ENCODE data around the gene CCDC182.

Gene CCDC182

DNA sequence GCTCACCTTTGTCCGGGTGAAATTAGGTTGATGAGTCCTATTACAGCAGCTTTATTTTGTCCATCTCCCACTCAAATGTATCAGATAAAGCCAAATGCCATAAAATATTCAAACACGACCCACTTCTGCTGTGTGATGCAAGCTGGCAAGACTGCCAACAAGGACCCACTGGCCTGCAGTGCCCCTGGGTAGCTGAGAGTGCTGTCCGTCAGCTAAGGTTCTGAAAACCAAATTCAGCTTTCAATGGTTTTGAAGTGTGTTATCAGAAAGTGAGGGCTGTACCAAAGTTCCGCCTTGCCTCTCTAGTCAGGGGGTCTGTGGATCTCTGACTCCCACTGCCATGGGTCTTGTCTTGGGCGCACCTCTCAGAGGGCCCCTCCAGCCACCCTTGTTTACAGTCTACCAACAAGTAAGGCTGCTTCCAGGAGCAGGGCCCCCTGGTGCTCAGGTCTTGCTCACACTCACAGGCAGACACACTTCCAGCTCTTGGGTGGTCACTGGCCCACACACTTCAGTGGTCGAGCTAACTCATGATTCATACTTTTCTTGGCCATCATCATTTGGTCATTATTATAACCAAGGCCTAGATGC is 10.5 kb upstream of the CCDC182 start:
- DNase-seq, result no peak

DNA sequence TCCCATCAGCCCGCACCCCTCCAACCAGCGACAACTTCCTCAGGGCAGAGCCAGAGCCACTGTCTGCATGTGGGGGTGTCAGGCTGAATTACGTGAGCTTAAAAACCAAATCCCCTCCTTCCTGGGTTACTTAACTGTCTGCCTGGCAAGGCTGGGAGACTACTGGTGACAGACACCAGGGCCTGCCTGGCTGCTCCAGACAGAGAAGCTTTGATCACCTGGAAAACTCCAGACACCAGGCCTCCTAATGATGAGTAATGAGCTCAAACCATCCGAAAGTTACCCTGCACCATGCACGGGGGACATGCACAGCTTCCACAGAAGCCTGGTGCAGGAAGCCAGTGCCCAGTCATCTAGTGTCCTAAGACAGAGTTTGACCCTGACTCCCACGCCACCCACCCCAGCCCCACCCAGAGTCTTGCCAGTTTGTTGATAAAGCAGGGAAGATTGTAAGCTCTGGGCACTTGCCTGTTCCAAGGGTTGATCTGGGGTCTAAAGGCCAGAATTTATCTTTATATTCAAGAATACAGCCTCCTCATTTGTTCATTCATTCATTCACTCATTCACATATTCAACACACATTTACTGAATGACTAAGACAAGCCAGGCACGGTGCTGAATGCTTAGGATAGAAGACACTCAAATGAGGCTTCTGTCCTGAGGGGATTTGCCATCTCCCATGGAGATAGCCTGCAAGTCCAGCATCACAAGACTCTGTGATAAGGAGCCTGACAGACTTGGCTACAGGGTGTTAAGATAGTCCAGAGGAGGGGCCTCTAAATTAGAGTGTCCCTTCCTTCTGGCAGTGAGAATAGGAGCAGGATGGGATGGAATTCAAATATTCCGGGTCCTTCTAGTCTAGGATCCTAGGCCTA is 7.2 kb upstream of the CCDC182 start:
- no peak for DNase-seq

DNA sequence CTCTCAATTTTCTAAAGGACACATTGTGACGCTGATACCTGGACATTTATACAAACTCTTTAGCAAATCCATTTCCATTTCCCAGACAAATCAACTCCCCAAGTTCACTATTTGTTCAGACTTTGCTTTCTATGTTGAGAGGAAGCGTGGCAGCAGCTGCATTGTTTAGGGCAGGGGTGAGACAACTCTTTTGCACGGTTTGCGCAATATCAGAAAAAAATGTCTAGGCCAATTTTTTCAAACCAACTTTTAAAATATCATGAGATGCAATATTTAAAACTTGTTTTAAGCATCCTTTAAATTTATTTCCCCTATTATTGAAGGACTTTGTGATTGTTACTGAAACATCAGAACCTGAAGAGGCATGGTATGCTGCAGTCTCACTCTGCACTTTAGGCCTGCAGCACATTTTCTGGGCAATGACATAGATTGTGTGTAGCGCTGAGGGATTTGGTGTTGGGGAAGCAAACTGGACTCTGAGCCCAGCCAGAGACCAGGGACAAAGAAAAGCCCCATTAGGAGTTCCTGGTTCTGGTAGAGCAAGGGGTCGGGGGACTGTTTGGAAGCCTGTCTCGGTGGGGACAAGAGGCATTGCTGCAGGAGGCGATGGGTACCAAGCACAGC is 6.4 kb upstream of the CCDC182 start:
- DNase-seq, result no peak

DNA sequence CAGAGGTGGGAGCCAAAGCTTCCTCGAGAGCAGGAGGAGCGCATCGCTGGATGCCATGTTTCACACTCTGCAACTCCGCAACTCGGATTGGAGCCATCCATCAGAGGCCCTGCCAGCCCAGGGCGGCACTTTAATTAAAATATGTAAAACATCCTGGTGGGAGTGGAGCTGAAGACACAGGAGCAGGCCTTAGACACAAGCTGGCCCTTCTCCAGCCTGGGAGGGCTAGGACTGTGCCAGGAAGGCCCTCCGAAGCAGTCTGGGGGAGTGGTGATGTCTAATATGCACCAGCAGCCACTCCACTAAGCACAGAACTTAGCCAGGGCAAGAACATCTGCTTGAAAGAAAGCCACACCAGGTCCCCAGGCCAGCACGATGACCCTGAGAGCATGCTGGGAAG is 5.8 kb upstream of the CCDC182 start:
- DNase-seq, result no peak

DNA sequence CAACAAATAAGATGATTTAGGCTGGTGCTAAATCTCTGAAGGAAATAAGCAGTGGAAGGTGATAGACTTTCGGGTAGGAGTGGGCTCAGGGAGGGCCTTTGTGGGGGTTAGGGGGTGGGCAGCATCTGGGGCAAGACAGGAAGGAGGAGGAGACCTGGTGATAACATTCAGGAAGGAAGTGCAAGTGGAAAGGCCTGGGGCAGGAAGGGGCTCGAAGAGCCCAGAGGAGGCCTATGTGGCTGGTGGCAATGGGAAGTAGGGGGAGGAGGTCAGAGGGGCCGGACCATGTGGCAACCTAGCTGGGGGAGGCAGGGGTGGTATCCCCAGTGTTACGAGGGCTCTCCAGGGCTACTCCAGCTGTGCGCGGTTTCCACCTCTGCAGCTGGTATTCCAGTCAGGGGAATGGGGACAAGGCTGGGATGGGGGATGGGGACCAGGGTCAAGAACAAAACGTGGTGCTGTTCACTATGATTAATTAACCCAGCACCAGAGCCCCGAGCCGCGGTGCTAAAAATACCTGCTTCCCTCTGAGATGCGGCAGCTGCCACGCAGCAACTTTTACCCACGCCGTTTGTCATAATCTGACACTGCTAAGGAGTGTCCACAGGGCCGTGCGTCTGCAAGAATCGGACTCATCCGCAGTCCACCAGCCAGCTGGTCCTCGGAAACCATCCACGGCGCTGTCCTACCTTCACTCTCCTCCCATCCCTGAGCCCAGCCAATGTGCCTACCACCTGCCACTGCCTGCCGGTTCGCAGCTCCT is 5.2 kb upstream of the CCDC182 start:
- no peak for DNase-seq

DNA sequence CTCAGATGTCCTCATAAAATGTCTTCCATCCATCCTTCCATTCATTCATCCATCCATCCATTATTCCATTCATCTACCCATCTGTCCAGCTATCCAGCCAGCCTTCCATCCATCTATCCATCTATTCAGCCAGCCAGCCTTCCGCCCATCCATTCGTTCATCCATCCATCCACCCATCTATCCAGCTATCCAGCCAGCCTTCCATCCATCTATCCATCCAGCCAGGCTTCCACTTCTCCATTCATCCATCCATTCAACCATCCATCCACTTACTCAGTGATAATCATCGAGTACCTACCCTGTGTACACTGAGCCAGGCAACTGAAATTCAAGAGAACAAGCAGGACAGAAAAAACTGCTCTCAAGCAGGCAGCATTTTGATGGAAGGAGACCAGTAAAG is 4.6 kb upstream of the CCDC182 start:
- DNase-seq, result no peak

DNA sequence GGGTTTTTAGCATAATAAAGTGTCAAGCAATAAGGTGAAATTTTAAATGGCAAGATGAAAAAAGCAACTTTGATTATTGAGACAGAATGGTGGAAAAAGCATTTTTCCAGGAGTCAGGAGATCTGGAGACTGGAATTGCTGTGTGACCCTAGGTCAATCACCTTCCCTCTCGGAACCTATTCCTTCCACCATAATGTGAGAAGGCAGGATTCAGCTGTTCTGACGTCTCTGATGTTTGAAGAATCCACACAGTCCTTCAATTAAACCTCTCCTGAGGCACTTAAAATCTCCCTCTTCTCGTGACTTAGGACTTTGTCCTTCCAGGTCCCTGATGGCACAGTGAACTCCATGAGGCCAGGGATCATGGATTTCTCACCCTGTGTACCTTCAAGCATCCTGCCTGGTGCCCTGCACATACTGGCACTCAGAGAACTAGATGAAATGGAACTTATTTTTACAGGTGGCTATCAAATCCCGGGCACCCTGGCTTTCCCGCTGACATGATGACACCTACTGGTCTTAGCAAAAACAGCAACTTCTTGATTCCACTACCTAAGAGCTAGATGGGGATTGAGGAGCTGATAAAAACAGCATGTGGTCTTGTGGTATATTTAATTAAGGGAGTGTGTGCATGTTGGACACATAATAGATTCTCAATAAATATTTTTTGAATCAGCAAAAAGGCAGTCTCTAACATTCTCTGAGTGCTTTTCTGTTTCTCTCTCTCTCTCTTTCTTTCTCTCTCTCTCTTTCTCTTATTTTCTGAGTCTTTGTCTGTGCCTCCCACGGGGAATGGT is 2.3 kb upstream of the CCDC182 start:
- peak; percentile 35 to 66 for DNase-seq

DNA sequence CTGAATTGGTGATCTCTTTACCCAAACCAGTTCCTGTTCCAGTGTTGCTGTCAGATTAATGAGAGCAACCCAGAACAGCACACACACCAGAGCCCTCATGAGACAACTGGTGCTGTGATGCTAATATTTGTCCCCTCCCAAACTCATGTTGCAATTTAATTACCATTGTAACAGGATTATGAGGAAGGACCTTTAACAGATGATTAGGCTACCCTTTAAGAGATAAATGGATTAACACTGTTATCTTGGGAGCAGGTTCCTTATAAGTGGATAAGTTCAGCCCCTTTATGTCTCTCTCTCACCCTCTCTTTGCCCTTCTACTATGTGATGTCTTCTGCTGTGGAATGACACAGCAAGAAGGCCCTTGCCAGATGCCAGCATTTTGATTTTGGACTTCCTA is 1.1 kb upstream of the CCDC182 start:
- no peak for DNase-seq

DNA sequence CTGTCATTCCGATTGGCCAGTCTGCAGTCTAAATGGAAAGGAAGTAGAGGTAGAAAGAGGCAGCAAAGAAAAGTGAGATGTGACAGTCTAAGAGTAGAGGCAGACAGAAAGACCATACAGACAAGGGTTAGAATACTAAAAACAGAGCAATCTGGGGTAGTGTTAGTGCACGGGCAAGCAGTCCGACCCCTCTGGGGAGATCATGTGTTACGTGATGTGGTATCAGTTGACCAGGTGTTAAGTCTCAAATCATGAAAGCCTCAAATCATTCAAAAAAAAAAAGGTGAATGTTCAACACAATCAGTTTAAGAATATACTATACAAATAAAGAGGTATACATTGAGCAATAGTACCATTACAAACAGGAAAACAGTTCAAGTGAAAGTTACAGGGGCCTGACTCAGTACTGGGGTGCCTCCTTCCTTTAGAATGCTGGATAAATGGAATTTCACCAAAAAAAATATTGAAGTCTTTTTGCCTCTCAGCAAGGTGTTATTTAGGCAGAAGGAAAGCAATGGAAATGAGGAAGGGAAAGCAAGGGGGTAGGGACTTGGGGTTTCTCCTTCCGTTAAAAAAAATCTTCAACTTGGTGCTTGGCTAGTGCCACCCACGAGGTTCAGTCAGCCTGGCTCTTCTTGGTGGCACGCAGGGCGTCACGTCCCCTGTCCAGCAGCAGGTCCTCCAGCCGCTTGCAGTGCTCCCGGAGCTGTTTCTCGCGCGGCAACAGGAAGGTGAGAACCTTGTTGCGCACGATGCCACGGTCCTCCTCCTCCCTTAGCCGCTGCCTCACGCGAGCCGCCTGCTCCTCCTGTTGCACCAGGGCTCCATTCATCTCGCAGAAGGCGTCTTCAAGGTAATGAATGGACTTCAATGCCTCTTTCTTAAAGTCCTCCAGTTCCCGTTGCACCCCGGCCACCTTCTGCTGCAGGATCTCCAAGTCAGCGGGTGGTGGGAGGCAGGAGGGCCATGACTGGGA is 616 bp downstream of the CCDC182 start:
- DNase-seq, result no peak

DNA sequence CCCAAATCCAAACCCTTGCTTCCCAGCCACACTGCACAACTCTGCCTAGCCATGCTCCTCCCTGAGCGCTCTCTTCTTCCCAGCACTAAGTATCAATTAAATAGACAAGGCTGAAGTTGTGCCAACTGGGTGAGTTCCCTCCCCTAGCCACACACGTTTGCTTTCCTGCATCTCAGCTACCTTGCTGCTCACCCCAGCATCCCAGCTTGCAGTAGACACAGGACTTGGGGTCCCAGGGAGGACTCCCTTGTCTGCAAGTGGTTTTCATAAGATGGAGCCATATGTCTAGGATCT is 4.9 kb downstream of the CCDC182 start:
- DNase-seq, result no peak

DNA sequence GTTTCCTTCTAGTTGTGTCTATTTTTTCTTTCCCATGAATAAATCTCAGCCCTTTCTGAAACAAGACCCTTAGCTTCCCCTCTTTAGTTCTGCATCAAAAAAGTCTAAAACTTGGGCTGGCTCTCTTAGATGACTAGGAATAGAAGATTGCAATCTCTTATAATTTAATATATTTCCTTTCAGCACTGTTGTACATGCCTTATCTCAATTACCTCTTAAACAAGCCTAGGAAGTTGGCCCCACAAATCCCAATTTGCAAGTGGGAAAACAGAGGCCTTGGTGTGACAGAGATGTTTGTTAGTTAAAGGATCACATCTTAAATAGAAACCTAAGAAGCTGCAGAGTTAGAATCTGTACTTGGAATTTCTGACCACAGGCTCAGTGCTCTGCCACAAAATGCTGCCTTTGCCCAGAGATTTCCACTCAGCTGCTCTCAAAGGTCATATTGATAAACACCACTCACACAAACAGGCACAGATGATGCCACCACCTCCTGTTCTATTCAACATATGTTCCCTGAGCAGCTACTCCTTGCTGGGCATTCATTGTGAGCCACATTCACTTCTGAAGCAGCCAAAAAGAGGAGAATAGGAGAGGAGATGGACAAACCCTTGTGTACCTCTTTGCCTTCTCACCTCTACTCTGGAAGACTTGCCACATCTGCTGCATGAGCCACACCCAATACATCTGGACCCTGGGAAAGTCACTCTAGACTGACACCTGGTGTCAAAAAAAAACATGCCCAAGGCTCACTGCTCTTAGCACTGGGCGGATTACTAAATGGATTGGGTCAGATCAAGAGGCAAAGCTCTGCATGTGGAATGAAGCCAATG is 5.5 kb downstream of the CCDC182 start:
- DNase-seq, result peak in 1 of 2 donors; percentile 33

DNA sequence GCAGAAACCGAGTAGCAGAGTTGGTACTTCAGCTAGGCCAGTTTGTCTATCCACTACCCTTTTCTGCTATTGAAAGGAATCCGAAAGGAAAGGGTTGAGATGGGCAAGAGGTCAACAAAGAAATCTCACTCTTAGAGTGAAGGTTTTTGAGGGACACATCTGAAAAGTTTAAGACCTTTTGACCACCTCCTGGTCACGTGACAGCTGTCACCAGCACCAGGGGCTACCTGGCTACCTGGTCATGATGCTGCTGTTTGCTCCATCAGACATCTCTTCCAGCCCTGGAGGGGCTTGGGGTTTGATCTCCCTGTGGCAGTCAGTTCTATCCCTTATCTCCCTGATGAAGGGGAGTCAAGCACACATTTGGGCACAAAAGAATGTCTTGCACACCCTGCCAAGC is 7.6 kb downstream of the CCDC182 start:
- no peak for DNase-seq

DNA sequence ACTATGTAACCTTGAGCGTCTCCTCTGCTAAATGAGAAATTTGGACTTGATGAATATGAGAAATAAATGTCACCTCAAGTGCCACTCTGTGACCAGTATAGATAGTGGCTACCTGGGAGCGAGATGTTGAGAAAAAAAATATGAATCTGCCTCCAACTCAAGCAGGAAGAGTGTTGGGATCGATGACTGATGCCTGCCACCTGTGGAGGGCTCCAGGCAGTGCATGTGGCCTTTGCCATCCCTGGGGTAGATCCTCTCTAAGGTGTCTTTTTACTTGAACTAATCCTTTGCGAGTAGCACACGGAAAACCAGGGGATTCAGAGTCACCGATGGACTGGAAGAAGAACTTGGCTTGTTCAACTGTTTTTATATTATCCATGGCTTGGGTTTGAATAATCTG is 9.4 kb downstream of the CCDC182 start:
- peak in 1 of 2 donors; percentile 15 for DNase-seq

DNA sequence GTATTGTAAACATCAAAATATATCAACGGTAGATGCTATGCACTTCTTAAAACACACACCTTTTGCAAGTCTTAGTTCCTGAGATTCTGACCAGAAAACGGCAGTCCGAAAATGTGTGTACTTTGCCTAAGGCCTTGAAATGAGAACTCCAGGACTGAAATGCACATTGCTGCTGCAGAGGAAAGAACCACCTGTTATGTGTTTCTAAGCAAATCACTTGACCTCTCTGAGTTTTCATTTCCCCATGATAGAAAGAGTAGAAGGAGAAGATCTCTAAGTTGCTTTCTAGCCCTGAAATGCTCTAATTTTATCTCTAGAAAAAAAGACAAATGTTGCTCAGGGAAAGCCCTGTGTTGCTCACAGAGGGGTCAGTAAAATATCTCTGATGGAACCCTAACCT is 9.9 kb downstream of the CCDC182 start:
- no peak for DNase-seq

DNA sequence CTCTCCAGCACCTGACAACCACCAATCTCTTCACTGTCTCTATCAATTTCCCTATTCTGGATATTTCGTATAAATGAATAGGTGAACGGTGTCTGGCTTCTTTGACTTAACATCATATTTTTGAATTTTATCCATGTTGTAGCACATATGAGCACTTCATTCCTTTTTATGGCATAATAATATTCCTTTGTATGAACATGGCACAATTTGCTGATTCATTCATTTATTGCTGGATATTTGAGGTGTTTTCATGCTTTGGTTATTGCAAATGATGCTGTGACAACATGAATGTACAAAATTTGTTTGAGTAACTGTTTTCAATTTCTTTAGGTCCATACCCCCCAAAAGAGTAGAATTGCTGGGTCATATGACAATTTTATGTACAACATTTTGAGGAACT is 12.0 kb downstream of the CCDC182 start:
- DNase-seq, result no peak

DNA sequence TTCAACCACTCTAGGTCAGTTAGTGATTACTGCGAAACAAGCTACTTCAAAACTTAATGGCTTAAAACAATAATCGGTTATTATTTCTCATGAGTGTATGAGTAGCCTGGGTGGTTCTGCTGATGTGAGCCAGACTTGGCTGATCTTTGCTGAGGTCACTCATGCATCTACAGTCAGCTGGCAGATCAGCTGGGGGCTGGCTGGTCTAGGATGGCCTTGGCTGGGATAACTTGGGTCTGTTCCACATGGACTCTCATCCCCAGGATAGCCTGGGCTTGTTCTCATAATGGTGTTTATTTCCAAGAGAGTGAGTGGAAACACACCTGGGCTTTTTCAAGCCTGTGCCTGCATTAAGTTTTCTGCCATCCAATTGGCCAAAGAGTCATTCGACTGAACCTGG is 13.0 kb downstream of the CCDC182 start:
- no peak for DNase-seq

DNA sequence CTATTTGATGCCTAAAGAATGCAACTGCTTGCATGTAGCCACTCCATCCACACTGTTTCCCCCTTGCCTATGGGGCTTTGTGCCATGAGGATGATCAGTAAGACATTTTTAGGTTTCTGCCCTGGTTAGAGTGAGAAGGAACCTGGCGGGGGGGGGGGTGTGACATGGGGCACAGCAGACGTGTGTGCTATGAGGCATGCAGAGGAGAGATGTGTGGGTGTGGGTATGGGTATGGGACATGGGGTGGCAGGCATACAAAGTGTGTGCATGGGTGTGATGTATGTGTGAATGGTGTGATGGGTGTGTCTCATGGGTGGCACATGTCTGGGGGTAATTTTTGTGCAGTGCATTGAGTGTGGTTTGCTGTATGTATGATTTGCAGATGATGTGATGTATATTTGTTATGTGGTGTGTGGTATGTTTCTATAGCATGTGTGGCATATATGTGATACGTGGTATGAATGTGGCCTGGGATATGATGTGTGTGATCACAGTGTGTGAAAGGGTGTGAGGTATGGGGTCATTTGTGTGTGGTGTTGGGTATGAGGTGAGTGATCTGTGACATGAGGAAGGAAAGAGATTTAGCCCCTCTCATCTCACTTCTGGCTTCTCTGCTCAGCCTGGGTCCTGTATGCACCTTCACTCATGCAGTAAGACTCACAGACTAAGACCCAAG is 14.9 kb downstream of the CCDC182 start:
- no peak for DNase-seq

DNA sequence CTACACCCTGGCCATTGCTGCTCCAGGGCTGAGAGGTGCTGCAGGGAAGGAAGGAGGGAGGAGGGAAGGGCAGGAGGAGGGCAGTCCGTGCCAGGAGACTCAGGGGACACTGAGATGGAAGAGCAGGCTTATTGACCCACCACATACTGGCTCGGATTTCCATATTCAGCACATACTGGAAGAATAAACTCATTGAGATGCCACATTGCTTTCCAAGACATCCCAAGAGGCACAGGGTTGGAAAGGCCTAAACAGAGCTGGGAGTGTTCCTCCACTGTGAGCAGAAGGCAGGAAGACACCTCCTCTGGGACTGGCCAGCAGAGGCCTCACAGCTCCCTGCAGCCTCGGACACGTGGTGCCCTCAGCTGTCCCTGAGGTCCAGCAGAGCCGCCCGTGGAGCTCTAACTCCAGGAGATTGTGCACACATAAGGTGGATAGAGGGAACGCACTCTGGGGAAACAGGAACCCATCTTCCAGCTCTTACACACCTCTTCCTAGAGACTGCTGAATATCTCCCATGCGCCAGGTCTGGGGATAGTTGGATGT is 17.4 kb downstream of the CCDC182 start:
- DNase-seq, result no peak

DNA sequence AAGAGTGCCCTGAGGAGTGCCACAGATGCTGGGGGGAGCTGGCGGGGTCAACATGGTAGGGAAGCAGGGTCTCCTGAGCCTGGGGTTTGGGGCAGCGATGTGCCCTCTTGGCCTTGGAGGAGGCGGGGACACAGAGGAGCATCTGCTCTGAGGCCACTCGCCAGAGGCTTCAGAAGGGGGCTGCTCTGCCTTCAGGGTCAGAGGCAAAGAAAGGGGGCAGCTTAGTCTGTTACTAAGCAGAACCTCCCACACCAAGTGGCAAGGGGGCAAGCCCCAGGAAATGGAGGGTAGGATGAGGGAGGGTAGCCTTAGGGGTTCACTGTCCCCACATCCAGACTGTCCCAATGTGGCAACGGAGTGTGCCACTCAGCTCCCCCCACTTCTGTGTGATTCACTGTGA is 18.3 kb downstream of the CCDC182 start:
- no peak for DNase-seq
